ENCODE measurements around the gene RAP1GAP2. TPM values are rescaled to one million over a fixed set of nuclear protein-coding genes. Genes with fewer than 3 reads are reported as not detected.
"Not testable (repeated sequence)": the region's sequence is repeated elsewhere in the genome, so short reads cannot be mapped to it uniquely, and the experiment has no call there.

Gene RAP1GAP2
- total and polyA plus RNA-seq, 9 donors = 1.2 to 3.5 (median 2.0) TPM

GRCh38 chr17:2775206-2775605 is 21.0 kb upstream of the RAP1GAP2 start:
- Histone ChIP-seq H3K9me3 (replicated peaks; ENCODE audit: control insufficient read depth, low read depth, low read length) (no peaks in the 10 kb centered on the region), H3K27me3 (ENCODE audit: control insufficient read depth, insufficient read depth, low read length) (peaks cover 46% of the 10 kb centered on the region), H3K4me1 (ENCODE audit: control insufficient read depth, insufficient read depth, low read length) (peaks cover 5% of the 10 kb centered on the region), H3K27ac (ENCODE audit: low read length) (no peak overlapping the region), H3K36me3 (ENCODE audit: control insufficient read depth, insufficient read depth, low read length) (no peaks in the 10 kb centered on the region), H3K4me3 (ENCODE audit: low read length) (no peak overlapping the region)
- no peak for DNase-seq
- 72% methylated on average over 5 of the region's 6 CpGs for WGBS (ENCODE audit: insufficient coverage)

- DNase-seq = no peak
- Histone ChIP-seq H3K4me3 (ENCODE audit: low read length) (no peak overlapping the region), H3K36me3 (ENCODE audit: control insufficient read depth, insufficient read depth, low read length) (no peaks in the 10 kb centered on the region), H3K9me3 (replicated peaks; ENCODE audit: control insufficient read depth, low read depth, low read length) (no peaks in the 10 kb centered on the region), H3K27me3 (ENCODE audit: control insufficient read depth, insufficient read depth, low read length) (peaks cover 44% of the 10 kb centered on the region), H3K4me1 (ENCODE audit: control insufficient read depth, insufficient read depth, low read length) (peaks cover 5% of the 10 kb centered on the region), H3K27ac (ENCODE audit: low read length) (no peak overlapping the region)
- 1% methylated on average over 55 of the region's 80 CpGs for WGBS (ENCODE audit: insufficient coverage)
Measured at GRCh38 chr17:2776589-2777241, 19.5 kb upstream of the RAP1GAP2 start.

GRCh38 chr17:2777242-2777867 is 18.9 kb upstream of the RAP1GAP2 start:
- Histone ChIP-seq H3K9me3 (replicated peaks; ENCODE audit: control insufficient read depth, low read depth, low read length) (no peaks in the 10 kb centered on the region), H3K4me1 (ENCODE audit: control insufficient read depth, insufficient read depth, low read length) (peaks cover 5% of the 10 kb centered on the region), H3K4me3 (ENCODE audit: low read length) (no peak overlapping the region), H3K27ac (ENCODE audit: low read length) (no peak overlapping the region), H3K27me3 (ENCODE audit: control insufficient read depth, insufficient read depth, low read length) (peaks cover 43% of the 10 kb centered on the region), H3K36me3 (ENCODE audit: control insufficient read depth, insufficient read depth, low read length) (no peaks in the 10 kb centered on the region)
- DNase-seq = no peak
- 20% methylated on average over 3 of the region's 11 CpGs for WGBS (ENCODE audit: insufficient coverage)

GRCh38 chr17:2778489-2778888 is 17.7 kb upstream of the RAP1GAP2 start:
- Histone ChIP-seq H3K36me3 (ENCODE audit: control insufficient read depth, insufficient read depth, low read length) (no peaks in the 10 kb centered on the region), H3K27ac (ENCODE audit: low read length) (no peak overlapping the region), H3K4me1 (ENCODE audit: control insufficient read depth, insufficient read depth, low read length) (peaks cover 5% of the 10 kb centered on the region), H3K4me3 (ENCODE audit: low read length) (no peak overlapping the region), H3K9me3 (replicated peaks; ENCODE audit: control insufficient read depth, low read depth, low read length) (no peaks in the 10 kb centered on the region), H3K27me3 (ENCODE audit: control insufficient read depth, insufficient read depth, low read length) (peaks cover 42% of the 10 kb centered on the region)
- no peak for DNase-seq
- no CpG with 5 or more reads among the region's 6 CpGs for WGBS (ENCODE audit: insufficient coverage)

- Histone ChIP-seq H3K27ac (ENCODE audit: low read length) (no peak overlapping the region), H3K36me3 (ENCODE audit: control insufficient read depth, insufficient read depth, low read length) (no peaks in the 10 kb centered on the region), H3K27me3 (ENCODE audit: control insufficient read depth, insufficient read depth, low read length) (peaks cover 35% of the 10 kb centered on the region), H3K9me3 (replicated peaks; ENCODE audit: control insufficient read depth, low read depth, low read length) (no peaks in the 10 kb centered on the region), H3K4me1 (ENCODE audit: control insufficient read depth, insufficient read depth, low read length) (peaks cover 5% of the 10 kb centered on the region), H3K4me3 (ENCODE audit: low read length) (no peak overlapping the region)
- 76% methylated on average over 6 of the region's 7 CpGs for WGBS (ENCODE audit: insufficient coverage)
- no peak for DNase-seq
Measured at GRCh38 chr17:2779545-2779944, 16.7 kb upstream of the RAP1GAP2 start.

GRCh38 chr17:2780256-2780655 is 16.0 kb upstream of the RAP1GAP2 start:
- Histone ChIP-seq H3K4me1 (ENCODE audit: control insufficient read depth, insufficient read depth, low read length) (peaks cover 5% of the 10 kb centered on the region), H3K27me3 (ENCODE audit: control insufficient read depth, insufficient read depth, low read length) (peaks cover 28% of the 10 kb centered on the region), H3K4me3 (ENCODE audit: low read length) (no peak overlapping the region), H3K27ac (ENCODE audit: low read length) (no peak overlapping the region), H3K9me3 (replicated peaks; ENCODE audit: control insufficient read depth, low read depth, low read length) (no peaks in the 10 kb centered on the region), H3K36me3 (ENCODE audit: control insufficient read depth, insufficient read depth, low read length) (no peaks in the 10 kb centered on the region)
- no peak for DNase-seq
- WGBS (ENCODE audit: insufficient coverage) = 77% methylated on average over 4 of the region's 12 CpGs

- Histone ChIP-seq H3K4me3 (ENCODE audit: low read length) (no peak overlapping the region), H3K27ac (ENCODE audit: low read length) (no peak overlapping the region), H3K4me1 (ENCODE audit: control insufficient read depth, insufficient read depth, low read length) (peaks cover 5% of the 10 kb centered on the region), H3K36me3 (ENCODE audit: control insufficient read depth, insufficient read depth, low read length) (no peaks in the 10 kb centered on the region), H3K9me3 (replicated peaks; ENCODE audit: control insufficient read depth, low read depth, low read length) (no peaks in the 10 kb centered on the region), H3K27me3 (ENCODE audit: control insufficient read depth, insufficient read depth, low read length) (peaks cover 21% of the 10 kb centered on the region)
- 80% methylated on average over 9 of the region's 9 CpGs for WGBS (ENCODE audit: insufficient coverage)
- no peak for DNase-seq
Measured at GRCh38 chr17:2780931-2781454, 15.2 kb upstream of the RAP1GAP2 start.

GRCh38 chr17:2781598-2781997 is 14.6 kb upstream of the RAP1GAP2 start:
- H3K36me3 ChIP-seq (ENCODE audit: control insufficient read depth, insufficient read depth, low read length) = not testable (repeated sequence)
- 91% methylated on average over 15 of the region's 15 CpGs for WGBS (ENCODE audit: insufficient coverage)

GRCh38 chr17:2782055-2782454 is 14.2 kb upstream of the RAP1GAP2 start:
- WGBS (ENCODE audit: insufficient coverage) = 36% methylated on average over 2 of the region's 6 CpGs

More at GRCh38 chr17:2781598-2781997, 14.6 kb upstream of the RAP1GAP2 start:
- not testable (repeated sequence) for DNase-seq; H3K4me3 ChIP-seq (ENCODE audit: low read length); H3K27ac ChIP-seq (ENCODE audit: low read length); H3K4me1 ChIP-seq (ENCODE audit: control insufficient read depth, insufficient read depth, low read length); H3K9me3 ChIP-seq (replicated peaks; ENCODE audit: control insufficient read depth, low read depth, low read length)
- peaks cover 17% of the 10 kb centered on the region for H3K27me3 ChIP-seq (ENCODE audit: control insufficient read depth, insufficient read depth, low read length)

GRCh38 chr17:2783310-2784030 is 12.8 kb upstream of the RAP1GAP2 start:
- H3K27me3 ChIP-seq (ENCODE audit: control insufficient read depth, insufficient read depth, low read length) = peaks cover 6% of the 10 kb centered on the region
- DNase-seq = no peak
- H3K9me3 ChIP-seq (replicated peaks; ENCODE audit: control insufficient read depth, low read depth, low read length) = no peaks in the 10 kb centered on the region
- no peaks in the 10 kb centered on the region for H3K4me1 ChIP-seq (ENCODE audit: control insufficient read depth, insufficient read depth, low read length)
- no peak overlapping the region for H3K27ac ChIP-seq (ENCODE audit: low read length)
- H3K4me3 ChIP-seq (ENCODE audit: low read length) = no peak overlapping the region
- H3K36me3 ChIP-seq (ENCODE audit: control insufficient read depth, insufficient read depth, low read length) = no peaks in the 10 kb centered on the region
- 72% methylated on average over 4 of the region's 4 CpGs for WGBS (ENCODE audit: insufficient coverage)

More at GRCh38 chr17:2782055-2782454, 14.2 kb upstream of the RAP1GAP2 start:
- H3K9me3 ChIP-seq (replicated peaks; ENCODE audit: control insufficient read depth, low read depth, low read length) = no peaks in the 10 kb centered on the region
- peaks cover 2% of the 10 kb centered on the region for H3K4me1 ChIP-seq (ENCODE audit: control insufficient read depth, insufficient read depth, low read length)
- no peaks in the 10 kb centered on the region for H3K36me3 ChIP-seq (ENCODE audit: control insufficient read depth, insufficient read depth, low read length)
- H3K4me3 ChIP-seq (ENCODE audit: low read length) = no peak overlapping the region
- no peak overlapping the region for H3K27ac ChIP-seq (ENCODE audit: low read length)
- DNase-seq = no peak
- peaks cover 14% of the 10 kb centered on the region for H3K27me3 ChIP-seq (ENCODE audit: control insufficient read depth, insufficient read depth, low read length)

Data from muscle of leg (tissue), 11 donors.